Spleen (tissue), 13 donors: ENCODE measurements around the gene CDC6. TPM values are rescaled to one million over a fixed set of nuclear protein-coding genes. Genes with fewer than 3 reads are reported as not detected.

Source experiments
- DNase-seq: peaks from one replicate; pipeline ENCODE4 v3.0.0-alpha.2; 2020
- H3K27ac ChIP-seq, 8 donors: fragments of 200-600 bp; sonication (generic) in 7 of 8; 1 replicate in 4 of 8; 2 replicates in 4 of 8; pipeline versions ENCODE4 v1.5.0 to v1.8.0; 2016 to 2021; ENCODE audit warnings: inconsistent platforms in 4 of 8, mild to moderate bottlenecking in 4 of 8, moderate library complexity in 1 of 8
- H3K27me3 ChIP-seq, 7 donors: fragments of 200-600 bp; sonication (generic) in 6 of 7; replicated peaks in 1 of 7; 1 replicate in 4 of 7; 2 replicates in 3 of 7; pipeline versions ENCODE4 v1.5.0 to v1.8.0; 2016 to 2021; ENCODE audit warnings: inconsistent platforms in 3 of 7, mild to moderate bottlenecking in 1 of 7
- H3K36me3 ChIP-seq, 6 donors: fragments of 200-600 bp; sonication (generic) in 5 of 6; 1 replicate in 4 of 6; 2 replicates in 2 of 6; pipeline versions ENCODE4 v1.5.0 to v1.8.0; 2016 to 2021; ENCODE audit warnings: inconsistent platforms in 2 of 6
- H3K4me1 ChIP-seq, 6 donors: fragments of 200-600 bp; sonication (generic) in 5 of 6; 1 replicate in 3 of 6; 2 replicates in 3 of 6; pipeline versions ENCODE4 v1.5.0 to v1.8.0; 2016 to 2021; ENCODE audit warnings: inconsistent platforms in 3 of 6
- H3K4me3 ChIP-seq, 8 donors: fragments of 200-600 bp; sonication (generic) in 7 of 8; 1 replicate in 4 of 8; 2 replicates in 4 of 8; pipeline versions ENCODE4 v1.5.0 to v1.8.0; 2016 to 2021; ENCODE audit warnings: inconsistent platforms in 4 of 8, mild to moderate bottlenecking in 4 of 8, moderate library complexity in 2 of 8
- H3K9me3 ChIP-seq, 8 donors: fragments of 200-600 bp; sonication (generic) in 7 of 8; 1 replicate in 4 of 8; 2 replicates in 4 of 8; pipeline versions ENCODE4 v1.5.0 to v1.8.0; 2016 to 2021; ENCODE audit warnings: inconsistent platforms in 4 of 8
- CTCF ChIP-seq, 11 experiments: fragments of 200-600 bp in 7 of 11; fragments of 450-650 bp in 4 of 11; sonication (generic) in 4 of 11; IDR thresholded peaks in 8 of 11; conservative IDR thresholded peaks in 3 of 11; 1 replicate in 7 of 11; 2 replicates in 4 of 11; pipeline versions ENCODE4 v1.4.0 to v1.8.0; 2016 to 2021; ENCODE audit warnings: antibody characterized with exemption in 11 of 11, inconsistent platforms in 4 of 11, mild to moderate bottlenecking in 1 of 11
- POLR2A ChIP-seq, 3 donors: fragments of 450-650 bp; IDR thresholded peaks; one replicate each; pipeline ENCODE4 v1.5.1; 2017; ENCODE audit warnings: antibody characterized with exemption in 3 of 3, mild to moderate bottlenecking in 1 of 3
- POLR2AphosphoS5 ChIP-seq, 3 donors: sonication (generic); formaldehyde crosslinking; IDR thresholded peaks; one replicate each; pipeline ENCODE4 v1.5.1; 2017; ENCODE audit warnings: antibody characterized with exemption in 3 of 3
- WGBS, 5 donors: extraction: QIAGEN DNeasy Blood & Tissue Kit in 3 of 5; methylation state at CpG; one replicate each; pipeline versions ENCODE4 v1.1.5 to v1.1.7; 2013 to 2018; 5-methylcytosine and 5-hydroxymethylcytosine counted together
- intact Hi-C: fragments of 100-400 bp; cut with DNase I; formaldehyde crosslinking; loops from one replicate; pipeline ENCODE4 v1.15.0; 2023; ENCODE audit warnings: low total_unique reads
- long read RNA-seq, 2 donors: transcript quantifications; one replicate each; lab custom pipeline, GENCODE V29; 2026
- polyA plus RNA-seq, 3 donors: library from polyadenylated mRNA; stranded (reverse); fragments of 200-250 nt; gene quantifications; one replicate each; pipeline ENCODE4 v1.2.1, GENCODE V29; 2013
- total RNA-seq, 7 donors: library from RNA; depleted of rRNA in 3 of 7; stranded (reverse); fragments of >200 nt in 3 of 7; fragmentation: NEBNext Ultra II Directional in 4 of 7; extraction: Animal tissue kit (Norgen Biotek cat#: 25700) in 4 of 7; gene quantifications; one replicate each; pipeline versions ENCODE4 v1.1.0 to v1.2.1, GENCODE V29; 2016 to 2021
- donor health status: healthy with polysubstance abuse.
- donor health status: DM: no; HTN: no; CAD: no; lungs with moderate emphysema.
- donor health status: DM: no; HTN: no; CAD: no.
- donor health status: Bipolar disorder and iron deficiency.
- donor health status: healthy.
- donor health status: DM: no; HTN: no; CAD: no.
- donor health status: DM: yes; HTN: yes; CAD: no.

The CDC6 gene, protein sequence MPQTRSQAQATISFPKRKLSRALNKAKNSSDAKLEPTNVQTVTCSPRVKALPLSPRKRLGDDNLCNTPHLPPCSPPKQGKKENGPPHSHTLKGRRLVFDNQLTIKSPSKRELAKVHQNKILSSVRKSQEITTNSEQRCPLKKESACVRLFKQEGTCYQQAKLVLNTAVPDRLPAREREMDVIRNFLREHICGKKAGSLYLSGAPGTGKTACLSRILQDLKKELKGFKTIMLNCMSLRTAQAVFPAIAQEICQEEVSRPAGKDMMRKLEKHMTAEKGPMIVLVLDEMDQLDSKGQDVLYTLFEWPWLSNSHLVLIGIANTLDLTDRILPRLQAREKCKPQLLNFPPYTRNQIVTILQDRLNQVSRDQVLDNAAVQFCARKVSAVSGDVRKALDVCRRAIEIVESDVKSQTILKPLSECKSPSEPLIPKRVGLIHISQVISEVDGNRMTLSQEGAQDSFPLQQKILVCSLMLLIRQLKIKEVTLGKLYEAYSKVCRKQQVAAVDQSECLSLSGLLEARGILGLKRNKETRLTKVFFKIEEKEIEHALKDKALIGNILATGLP
- total RNA-seq (10 to 100 TPM in 2 of 7 donors, 1 to 10 TPM in 5; 4.2 to 11.6 (median 5.7) TPM), polyA plus RNA-seq (1 to 10 TPM; 1.2 to 4.8 (median 4.1) TPM)
- long read RNA-seq, donor 1, full-length matches to known transcripts, result 6 of 6 reads
- long read RNA-seq, donor 1, partial matches to known transcripts, result 0 of 6 reads
- long read RNA-seq, donor 1, other reads (novel, unspliced or antisense), result 0 of 6 reads
- long read RNA-seq, donor 2, full-length matches to known transcripts, result 2 of 2 reads
- long read RNA-seq, donor 2, partial matches to known transcripts, result 0 of 2 reads
- long read RNA-seq, donor 2, other reads (novel, unspliced or antisense), result 0 of 2 reads

DNA sequence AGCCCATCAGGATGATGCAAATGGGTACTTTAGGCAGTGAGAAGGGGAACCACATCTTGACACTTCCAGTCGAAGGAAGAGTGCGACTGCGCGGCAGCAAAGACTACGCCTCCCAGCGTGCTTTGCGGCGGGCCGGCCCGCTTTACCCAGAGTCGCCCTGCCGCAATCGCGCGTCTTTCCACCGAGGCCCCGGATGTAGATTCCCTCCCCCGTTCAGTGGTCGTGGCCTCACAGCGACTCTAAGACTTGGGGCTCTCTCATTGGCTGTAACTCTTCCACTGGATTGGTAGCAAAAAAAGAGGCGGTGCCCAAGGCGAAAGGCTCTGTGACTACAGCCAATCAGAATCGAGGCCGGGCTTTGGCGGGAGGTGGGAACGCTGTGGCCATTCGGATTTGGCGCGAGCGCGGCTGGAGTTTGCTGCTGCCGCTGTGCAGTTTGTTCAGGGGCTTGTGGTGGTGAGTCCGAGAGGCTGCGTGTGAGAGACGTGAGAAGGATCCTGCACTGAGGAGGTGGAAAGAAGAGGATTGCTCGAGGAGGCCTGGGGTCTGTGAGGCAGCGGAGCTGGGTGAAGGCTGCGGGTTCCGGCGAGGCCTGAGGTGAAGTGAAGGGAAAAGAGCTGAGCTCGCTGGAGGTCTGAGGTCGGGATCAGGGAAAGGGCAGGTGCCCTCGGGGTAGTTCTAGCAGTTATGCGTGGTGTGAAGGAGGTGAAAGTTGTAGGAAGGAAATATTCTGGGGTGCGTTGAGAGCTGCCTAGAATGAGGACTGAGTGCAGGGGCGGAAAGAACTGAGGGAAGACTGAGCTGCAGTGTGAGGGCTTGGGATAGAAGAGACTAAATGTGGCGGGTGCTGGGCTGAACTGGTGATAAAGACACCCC is at the start of gene CDC6:
CDC6 (plus strand) TSS at position 386 of the 876 bp plus-strand sequence. CDS start 1,542 bp downstream, outside the sequence.
- H3K27me3 ChIP-seq, result no peaks in the 10 kb centered on the region
- peak in 2 of 11 experiments; percentile 16 to 40 for TF ChIP-seq CTCF (IDR thresholded peaks at IDR 0.05 in 8 of 11, conservative IDR thresholded peaks at IDR 0.05 in 3 of 11)
- no peak for TF ChIP-seq POLR2A (IDR thresholded peaks at IDR 0.05)
- TF ChIP-seq POLR2AphosphoS5 (IDR thresholded peaks at IDR 0.05), result peak; percentile 86 to 95 (median 88)
- peaks cover 7 to 49% (median 19%) of the 10 kb centered on the region in 6 donors for H3K4me1 ChIP-seq
- peaks cover 0 to 39% (median 0%) of the 10 kb centered on the region in 6 donors for H3K36me3 ChIP-seq
- no peaks in the 10 kb centered on the region for H3K9me3 ChIP-seq
- H3K27ac ChIP-seq, result peak within 1 kb of the TSS in 7 of 8 donors; percentile 15 to 71 (median 47)
- peak; percentile 99 for DNase-seq
- intact Hi-C loops, result no loop called here
- 0 to 1% (median 0%) methylated on average over 28 to 47 of the region's 47 CpGs for WGBS, 5 donors
- H3K4me3 ChIP-seq, result peak within 1 kb of the TSS; percentile 33 to 75 (median 66)

DNA sequence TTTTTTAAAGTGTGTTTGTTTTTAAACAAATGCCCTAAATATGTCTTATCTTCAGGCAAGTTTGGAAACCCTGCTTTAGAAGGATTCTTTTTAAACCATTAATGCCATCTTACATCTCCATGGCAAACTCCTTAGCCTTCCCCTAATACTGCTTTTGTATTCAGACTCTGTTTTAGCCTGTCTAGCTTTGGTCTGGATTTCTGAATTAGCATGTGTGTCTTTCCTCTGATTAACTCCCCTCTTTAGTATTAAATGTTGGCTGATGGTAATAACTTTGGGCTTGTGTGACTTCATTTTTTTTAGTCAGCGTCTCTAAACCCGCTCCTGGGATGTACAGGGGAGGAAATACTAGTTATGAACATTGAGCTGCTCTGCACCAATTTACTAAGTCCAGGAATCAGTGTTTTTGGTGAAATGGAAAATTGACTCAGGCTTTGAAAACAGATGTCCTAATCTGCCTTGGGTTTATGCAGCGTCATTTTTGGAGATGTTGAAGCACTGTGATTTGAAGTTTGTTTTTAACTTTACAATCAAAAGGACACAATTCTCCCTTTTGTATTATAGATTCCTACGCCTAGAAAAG is 46.3 kb upstream of the CDC6 start:
- 84 to 94% (median 90%) methylated on average over 4 of the region's 4 CpGs for WGBS, 5 donors
- Histone ChIP-seq H3K36me3 (peaks cover 0 to 60% (median 3%) of the 10 kb centered on the region in 6 donors), H3K27me3 (no peaks in the 10 kb centered on the region), H3K27ac (no peak overlapping the region), H3K4me1 (peaks cover 0 to 68% (median 16%) of the 10 kb centered on the region in 6 donors), H3K9me3 (no peaks in the 10 kb centered on the region), H3K4me3 (no peak overlapping the region)
- DNase-seq, result no peak
- no peak for TF ChIP-seq CTCF (IDR thresholded peaks at IDR 0.05 in 8 of 11, conservative IDR thresholded peaks at IDR 0.05 in 3 of 11)
- TF ChIP-seq POLR2AphosphoS5 (IDR thresholded peaks at IDR 0.05), result no peak
- no peak for TF ChIP-seq POLR2A (IDR thresholded peaks at IDR 0.05)
- intact Hi-C loops, result no loop called here

DNA sequence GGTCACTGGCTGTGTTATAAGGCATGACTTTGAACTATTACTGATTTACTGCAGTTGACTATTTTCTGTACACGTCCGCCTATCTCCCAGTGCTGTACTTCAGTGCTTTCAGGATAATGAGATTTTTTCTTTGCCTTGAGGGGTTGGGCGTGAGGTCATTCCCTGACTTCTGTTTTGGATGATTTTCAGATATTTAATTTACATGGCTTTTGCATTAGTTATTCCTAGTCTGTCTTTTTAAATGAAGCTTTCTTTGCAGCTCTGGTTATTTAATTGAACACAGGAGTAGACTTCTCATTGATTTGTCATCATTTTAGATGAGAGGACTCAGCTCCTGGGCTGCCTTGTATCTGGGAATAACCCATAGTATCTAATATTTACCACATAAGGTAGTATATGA is 44.9 kb upstream of the CDC6 start:
- no peaks in the 10 kb centered on the region for H3K27me3 ChIP-seq
- no peaks in the 10 kb centered on the region for H3K9me3 ChIP-seq
- H3K4me3 ChIP-seq, result no peak overlapping the region
- no peak overlapping the region for H3K27ac ChIP-seq
- H3K36me3 ChIP-seq, result peaks cover 0 to 51% (median 3%) of the 10 kb centered on the region in 6 donors
- no peak for DNase-seq
- no peak for TF ChIP-seq CTCF (IDR thresholded peaks at IDR 0.05 in 8 of 11, conservative IDR thresholded peaks at IDR 0.05 in 3 of 11)
- TF ChIP-seq POLR2A (IDR thresholded peaks at IDR 0.05), result no peak
- no peak for TF ChIP-seq POLR2AphosphoS5 (IDR thresholded peaks at IDR 0.05)
- intact Hi-C loops, result no loop called here
- 89 to 93% (median 92%) methylated on average over 3 of the region's 3 CpGs for WGBS, 5 donors
- peaks cover 0 to 77% (median 18%) of the 10 kb centered on the region in 6 donors for H3K4me1 ChIP-seq
